ENCODE results near the gene CLEC16A.

The CLEC16A gene

GRCh38 chr16:11111150-11111549 is 166.8 kb downstream of the CLEC16A start:
- Histone ChIP-seq H3K36me3 (ENCODE audit: control insufficient read depth, insufficient read depth, low read length) (no peaks in the 10 kb centered on the region), H3K4me3 (replicated peaks; ENCODE audit: low read depth, low read length) (no peak overlapping the region), H3K27me3 (replicated peaks; ENCODE audit: control insufficient read depth, insufficient read depth, low read length) (no peaks in the 10 kb centered on the region)
- TF ChIP-seq CTCF (IDR thresholded peaks at IDR 0.05; ENCODE audit: insufficient read depth, low read length, poor library complexity, severe bottlenecking): no peak
- DNase-seq (ENCODE audit: extremely low read depth, insufficient read length): no peak

GRCh38 chr16:11111856-11112634 is 167.7 kb downstream of the CLEC16A start:
- no peak for DNase-seq (ENCODE audit: extremely low read depth, insufficient read length)
- H3K36me3 ChIP-seq (ENCODE audit: control insufficient read depth, insufficient read depth, low read length): no peaks in the 10 kb centered on the region
- H3K27me3 ChIP-seq (replicated peaks; ENCODE audit: control insufficient read depth, insufficient read depth, low read length): no peaks in the 10 kb centered on the region
- no peak overlapping the region for H3K4me3 ChIP-seq (replicated peaks; ENCODE audit: low read depth, low read length)
- TF ChIP-seq CTCF (IDR thresholded peaks at IDR 0.05; ENCODE audit: insufficient read depth, low read length, poor library complexity, severe bottlenecking): no peak

GRCh38 chr16:11112723-11113348 is 168.5 kb downstream of the CLEC16A start:
- Histone ChIP-seq H3K36me3 (ENCODE audit: control insufficient read depth, insufficient read depth, low read length) (no peaks in the 10 kb centered on the region), H3K4me3 (replicated peaks; ENCODE audit: low read depth, low read length) (no peak overlapping the region), H3K27me3 (replicated peaks; ENCODE audit: control insufficient read depth, insufficient read depth, low read length) (no peaks in the 10 kb centered on the region)
- TF ChIP-seq CTCF (IDR thresholded peaks at IDR 0.05; ENCODE audit: insufficient read depth, low read length, poor library complexity, severe bottlenecking): no peak
- DNase-seq (ENCODE audit: extremely low read depth, insufficient read length): no peak

GRCh38 chr16:11114366-11115164 is 170.2 kb downstream of the CLEC16A start:
- TF ChIP-seq CTCF (IDR thresholded peaks at IDR 0.05; ENCODE audit: insufficient read depth, low read length, poor library complexity, severe bottlenecking): no peak
- H3K36me3 ChIP-seq (ENCODE audit: control insufficient read depth, insufficient read depth, low read length): no peaks in the 10 kb centered on the region
- DNase-seq (ENCODE audit: extremely low read depth, insufficient read length): no peak
- H3K27me3 ChIP-seq (replicated peaks; ENCODE audit: control insufficient read depth, insufficient read depth, low read length): no peaks in the 10 kb centered on the region
- H3K4me3 ChIP-seq (replicated peaks; ENCODE audit: low read depth, low read length): no peak overlapping the region

- no peak for DNase-seq (ENCODE audit: extremely low read depth, insufficient read length)
- H3K36me3 ChIP-seq (ENCODE audit: control insufficient read depth, insufficient read depth, low read length): peaks cover 4% of the 10 kb centered on the region
- H3K4me3 ChIP-seq (replicated peaks; ENCODE audit: low read depth, low read length): no peak overlapping the region
- TF ChIP-seq CTCF (IDR thresholded peaks at IDR 0.05; ENCODE audit: insufficient read depth, low read length, poor library complexity, severe bottlenecking): no peak
- no peaks in the 10 kb centered on the region for H3K27me3 ChIP-seq (replicated peaks; ENCODE audit: control insufficient read depth, insufficient read depth, low read length)
These were observed 173.3 kb downstream of the CLEC16A start for GRCh38 chr16:11117576-11118211.

All from GM06990 (cell line).